BLaER1 treated with 17β-estradiol and CSF1 and Interleukin-3, amounts not matched to agents 10 nM and 100 nM (cell line): ENCODE measurements around the gene SGMS2.
"Not testable (repeated sequence)": the region's sequence is repeated elsewhere in the genome, so short reads cannot be mapped to it uniquely, and the experiment has no call there.

ENCODE experiments used
- H3K27ac ChIP-seq, 11 experiments: shearing (Covaris generic); formaldehyde crosslinking; 2 replicates each; pipeline ENCODE4 v1.8.1; 2022
- H3K27me3 ChIP-seq, 11 experiments: shearing (Covaris generic); formaldehyde crosslinking; 2 replicates each; pipeline ENCODE4 v1.8.1; 2022
- H3K36me3 ChIP-seq, 11 experiments: shearing (Covaris generic); formaldehyde crosslinking; 2 replicates each; pipeline ENCODE4 v1.8.1; 2022
- H3K4me1 ChIP-seq, 10 experiments: shearing (Covaris generic); formaldehyde crosslinking; 2 replicates each; pipeline ENCODE4 v1.8.1; 2022
- H3K4me2 ChIP-seq, 11 experiments: shearing (Covaris generic); formaldehyde crosslinking; 2 replicates each; pipeline ENCODE4 v1.8.1; 2022
- H3K4me3 ChIP-seq, 10 experiments: shearing (Covaris generic); formaldehyde crosslinking; 2 replicates each; pipeline ENCODE4 v1.8.1; 2022
- H3K9ac ChIP-seq, 11 experiments: shearing (Covaris generic); formaldehyde crosslinking; 2 replicates each; pipeline ENCODE4 v1.8.1; 2022
- H3K9me3 ChIP-seq, 11 experiments: shearing (Covaris generic); formaldehyde crosslinking; replicated peaks in 1 of 11; 2 replicates each; pipeline ENCODE4 v1.8.1; 2022
- H4K20me1 ChIP-seq, 11 experiments: shearing (Covaris generic); formaldehyde crosslinking; 2 replicates each; pipeline ENCODE4 v1.8.1; 2022
- Cebpa-rat ChIP-seq, 11 experiments: shearing (Covaris generic); IDR thresholded peaks; 2 replicates each; pipeline ENCODE4 v1.8.1; 2022

SGMS2 gene

DNA sequence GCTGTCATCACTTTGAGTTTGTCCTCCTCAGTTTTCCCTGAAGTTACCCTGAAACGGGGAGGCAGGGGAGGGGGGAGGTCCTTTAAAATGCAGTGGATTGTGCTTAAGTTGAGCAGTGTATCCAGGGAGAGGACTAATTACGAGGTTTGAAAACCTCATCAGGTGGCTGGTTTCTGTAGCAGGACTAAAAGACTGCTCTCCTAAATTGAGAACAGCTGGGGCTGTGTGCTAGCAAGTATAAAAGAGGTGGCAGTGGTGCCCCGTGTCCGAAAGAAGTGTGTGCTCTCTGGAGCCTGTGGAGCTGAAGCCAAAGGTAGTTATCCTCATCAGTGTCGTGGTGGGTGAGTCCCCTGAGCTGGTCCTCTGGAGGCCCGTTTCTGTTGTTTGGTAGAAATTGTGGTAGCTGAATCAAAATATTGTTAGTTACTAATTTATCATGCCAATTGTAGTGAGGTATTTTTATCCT is 69.4 kb downstream of the SGMS2 start:
- Histone ChIP-seq H3K4me1 (no peaks in the 10 kb centered on the region), H3K9me3 (peaks cover 14 to 25% (median 19%) of the 10 kb centered on the region in 11 experiments), H3K36me3 (no peaks in the 10 kb centered on the region), H4K20me1 (no peaks in the 10 kb centered on the region), H3K4me3 (no peak overlapping the region), H3K4me2 (no peak overlapping the region), H3K9ac (no peak overlapping the region), H3K27me3 (no peaks in the 10 kb centered on the region), H3K27ac (no peak overlapping the region)
- TF ChIP-seq Cebpa-rat (IDR thresholded peaks at IDR 0.05) = no peak

DNA sequence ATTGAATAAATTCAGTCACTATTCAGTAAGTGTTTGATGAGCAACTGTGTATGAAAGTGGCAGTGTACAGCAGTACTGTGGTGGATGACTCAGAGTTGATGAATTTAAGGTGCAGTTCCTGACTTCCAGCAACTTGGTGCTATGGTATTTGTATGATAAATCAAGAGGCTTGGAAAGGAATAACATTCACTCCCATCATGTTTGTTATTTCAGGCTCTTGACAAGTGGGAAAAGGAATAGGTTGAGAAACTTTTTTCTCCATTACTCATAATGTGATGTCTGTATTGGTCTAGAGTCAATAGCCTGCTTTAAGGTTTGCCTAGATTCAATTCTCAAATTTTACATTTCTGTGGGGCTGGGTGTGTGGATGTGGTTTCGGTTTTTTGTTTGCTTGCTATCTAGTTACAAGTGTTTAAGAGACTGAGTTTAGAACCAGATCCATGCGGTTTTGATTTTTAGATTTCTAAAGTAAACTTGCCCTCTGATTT is 71.5 kb downstream of the SGMS2 start:
- Histone ChIP-seq H3K9me3 (peaks cover 0 to 7% (median 2%) of the 10 kb centered on the region in 11 experiments; a peak in 5 of 22 replicates), H3K9ac (no peak overlapping the region), H3K4me3 (no peak overlapping the region), H4K20me1 (no peaks in the 10 kb centered on the region), H3K27ac (no peak overlapping the region), H3K27me3 (no peaks in the 10 kb centered on the region), H3K4me1 (no peaks in the 10 kb centered on the region), H3K4me2 (no peak overlapping the region), H3K36me3 (no peaks in the 10 kb centered on the region)
- TF ChIP-seq Cebpa-rat (IDR thresholded peaks at IDR 0.05) = no peak

DNA sequence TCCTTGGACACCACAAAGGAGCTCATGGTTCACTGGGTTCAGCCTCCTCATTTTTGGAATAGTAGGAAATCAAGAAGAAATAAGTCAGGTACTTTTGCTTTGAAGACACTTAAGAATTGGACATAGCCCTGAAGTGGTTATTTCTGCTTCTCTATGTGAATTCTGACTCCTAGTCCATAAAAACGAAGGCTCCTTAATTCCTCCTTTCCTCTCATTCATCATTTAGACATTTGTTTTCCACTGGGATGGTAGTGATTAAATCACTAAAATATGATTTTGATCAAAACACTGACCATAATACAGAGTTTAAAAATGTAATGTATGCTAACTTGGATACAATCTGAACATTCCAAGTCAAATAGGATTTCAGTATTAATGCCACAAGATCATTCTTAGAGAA is 71.9 kb downstream of the SGMS2 start:
- no peak overlapping the region for H3K27ac ChIP-seq
- no peak overlapping the region for H3K4me3 ChIP-seq
- no peaks in the 10 kb centered on the region for H4K20me1 ChIP-seq
- H3K36me3 ChIP-seq = no peaks in the 10 kb centered on the region
- no peak for TF ChIP-seq Cebpa-rat (IDR thresholded peaks at IDR 0.05)
- H3K9ac ChIP-seq = no peak overlapping the region
- peaks cover 0 to 3% (median 0%) of the 10 kb centered on the region in 11 experiments; a peak in 4 of 22 replicates for H3K9me3 ChIP-seq
- no peaks in the 10 kb centered on the region for H3K4me1 ChIP-seq
- no peaks in the 10 kb centered on the region for H3K27me3 ChIP-seq
- no peak overlapping the region for H3K4me2 ChIP-seq

DNA sequence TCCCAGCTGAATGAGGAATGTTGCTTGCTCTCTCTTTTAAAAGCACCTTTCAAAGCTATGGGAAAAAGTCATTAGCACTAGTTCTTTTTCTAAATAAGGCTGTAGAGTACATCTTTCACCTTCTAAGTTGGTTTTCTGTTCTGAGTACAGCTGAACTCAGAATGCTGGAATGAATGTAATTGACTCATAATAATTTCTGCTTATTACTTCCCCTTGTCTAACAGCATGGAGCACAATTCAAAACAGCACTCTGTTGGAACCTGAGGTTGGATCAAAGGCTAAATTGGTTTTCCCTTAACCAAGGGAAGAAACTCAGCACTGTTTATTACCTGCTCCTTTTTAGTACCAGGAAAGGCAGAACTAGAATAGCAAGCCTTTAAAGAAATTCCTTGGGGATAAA is 73.1 kb downstream of the SGMS2 start:
- H3K9me3 ChIP-seq = no peaks in the 10 kb centered on the region
- H3K27me3 ChIP-seq = no peaks in the 10 kb centered on the region
- H3K4me2 ChIP-seq = no peak overlapping the region
- no peak overlapping the region for H3K4me3 ChIP-seq
- no peak overlapping the region for H3K9ac ChIP-seq
- H3K36me3 ChIP-seq = no peaks in the 10 kb centered on the region
- no peak for TF ChIP-seq Cebpa-rat (IDR thresholded peaks at IDR 0.05)
- H4K20me1 ChIP-seq = no peaks in the 10 kb centered on the region
- no peaks in the 10 kb centered on the region for H3K4me1 ChIP-seq
- no peak overlapping the region for H3K27ac ChIP-seq

DNA sequence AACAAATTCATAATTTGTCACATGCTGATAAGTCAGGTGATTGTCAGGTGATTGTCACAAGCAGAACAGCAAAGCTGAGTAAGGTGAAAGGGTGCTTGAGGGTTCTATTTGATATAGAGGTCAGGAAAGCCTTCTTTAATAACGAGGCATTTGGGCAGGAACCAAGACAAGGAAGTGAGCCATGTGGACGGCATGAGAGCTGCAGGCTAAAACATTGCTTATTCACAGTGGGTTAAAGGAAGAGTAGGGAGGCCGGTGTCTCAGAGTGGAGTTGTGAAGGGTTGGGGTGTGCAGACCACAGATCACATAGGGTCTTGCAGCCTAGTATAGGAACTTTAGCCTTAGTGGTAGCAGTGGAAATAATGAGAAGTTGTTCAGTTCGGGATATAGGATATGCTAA is 75.3 kb downstream of the SGMS2 start:
- no peak for TF ChIP-seq Cebpa-rat (IDR thresholded peaks at IDR 0.05)

DNA sequence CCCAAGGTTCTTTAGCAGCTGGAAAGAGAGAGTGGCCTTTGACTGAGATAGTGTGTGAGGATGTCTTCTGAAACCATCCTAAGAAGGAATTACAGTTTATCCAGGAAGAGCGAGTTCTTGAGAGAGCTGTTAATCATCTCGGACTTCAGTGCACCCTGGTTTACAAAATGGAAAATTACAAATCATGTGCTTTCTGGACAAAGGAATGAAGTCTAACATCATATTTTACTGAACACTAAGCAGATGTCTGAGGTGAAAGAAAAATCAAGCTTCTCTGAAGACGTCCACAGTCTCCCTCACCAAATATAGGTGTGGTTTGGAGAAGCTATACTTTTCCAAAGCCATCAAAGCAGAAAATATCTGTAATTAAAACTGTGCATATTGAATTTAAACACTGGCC is 75.8 kb downstream of the SGMS2 start:
- Histone ChIP-seq H3K36me3 (no peaks in the 10 kb centered on the region), H3K4me1 (no peaks in the 10 kb centered on the region), H4K20me1 (no peaks in the 10 kb centered on the region), H3K27ac (no peak overlapping the region), H3K4me2 (no peak overlapping the region), H3K27me3 (no peaks in the 10 kb centered on the region), H3K9me3 (peaks cover 0 to 16% (median 0%) of the 10 kb centered on the region in 11 experiments; a peak in 5 of 22 replicates), H3K9ac (no peak overlapping the region), H3K4me3 (no peak overlapping the region)
- TF ChIP-seq Cebpa-rat (IDR thresholded peaks at IDR 0.05) = no peak

More for the DNA sequence above, 75.3 kb downstream of the SGMS2 start:
- Histone ChIP-seq H3K36me3 (no peaks in the 10 kb centered on the region), H4K20me1 (no peaks in the 10 kb centered on the region), H3K4me3 (no peak overlapping the region), H3K27me3 (no peaks in the 10 kb centered on the region), H3K4me2 (no peak overlapping the region), H3K4me1 (no peaks in the 10 kb centered on the region), H3K27ac (no peak overlapping the region), H3K9ac (no peak overlapping the region), H3K9me3 (peaks cover 0 to 11% (median 0%) of the 10 kb centered on the region in 11 experiments; a peak in 5 of 22 replicates)

DNA sequence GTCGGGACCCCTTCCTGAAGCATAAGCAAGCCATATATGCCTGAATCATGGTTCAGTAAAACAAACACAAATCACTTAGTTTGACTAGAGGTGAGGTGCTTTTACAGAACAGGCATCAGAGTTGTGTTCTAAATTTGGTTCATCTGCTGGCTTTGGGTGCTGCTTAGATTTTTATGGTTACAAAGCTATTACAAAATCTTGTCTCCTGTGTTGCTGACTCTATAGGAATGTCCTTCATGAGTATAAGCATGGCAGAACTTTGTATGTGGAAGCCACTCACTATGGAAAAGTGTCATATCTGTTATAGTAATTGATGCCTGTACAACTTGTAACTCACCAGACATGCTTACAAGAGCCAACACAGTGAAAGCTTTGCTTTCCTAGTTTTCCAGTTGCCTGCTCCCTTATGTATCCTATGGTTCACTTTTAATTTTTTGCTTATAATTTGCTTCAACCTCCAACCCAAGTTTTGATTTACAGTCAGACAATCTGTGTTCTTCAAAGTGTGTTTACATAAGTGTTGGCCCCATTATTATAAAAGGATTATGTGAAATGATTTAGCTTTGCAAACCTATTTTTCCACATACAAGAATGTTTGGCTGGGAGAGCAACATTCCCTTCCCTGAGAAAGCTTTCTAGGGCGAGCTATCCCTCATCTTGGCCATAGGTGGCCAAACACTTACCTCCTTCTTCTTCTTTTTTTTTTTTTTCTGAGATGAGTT is 76.6 kb downstream of the SGMS2 start:
- Histone ChIP-seq H3K4me1 (no peaks in the 10 kb centered on the region), H3K27me3 (no peaks in the 10 kb centered on the region), H3K4me2 (no peak overlapping the region), H3K36me3 (no peaks in the 10 kb centered on the region), H3K4me3 (no peak overlapping the region), H4K20me1 (no peaks in the 10 kb centered on the region), H3K9ac (no peak overlapping the region), H3K27ac (no peak overlapping the region), H3K9me3 (peaks cover 0 to 19% (median 0%) of the 10 kb centered on the region in 11 experiments; a peak in 5 of 22 replicates)
- TF ChIP-seq Cebpa-rat (IDR thresholded peaks at IDR 0.05) = no peak

DNA sequence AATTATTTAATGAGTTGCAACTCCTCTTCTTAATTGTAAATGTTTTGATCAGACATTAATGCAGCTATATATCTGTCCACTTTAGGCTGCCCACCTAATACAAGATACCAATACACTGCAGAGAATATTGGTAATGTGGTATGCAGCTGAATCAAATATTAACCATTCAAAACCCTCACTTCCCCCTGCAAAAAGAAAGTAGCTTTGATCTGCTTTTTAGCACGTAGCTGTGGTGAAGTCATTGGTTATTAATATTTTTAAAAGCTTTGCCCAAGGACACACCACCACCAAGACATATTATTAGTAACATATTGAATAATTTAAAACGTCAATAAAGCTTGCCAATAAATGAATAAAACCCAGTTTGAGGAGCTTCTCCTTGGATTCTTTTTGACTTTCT is 78.0 kb downstream of the SGMS2 start:
- Histone ChIP-seq H4K20me1 (no peaks in the 10 kb centered on the region), H3K36me3 (no peaks in the 10 kb centered on the region), H3K27ac (no peak overlapping the region), H3K9me3 (peaks cover 0 to 19% (median 0%) of the 10 kb centered on the region in 11 experiments; a peak in 5 of 22 replicates), H3K4me1 (no peaks in the 10 kb centered on the region), H3K27me3 (no peaks in the 10 kb centered on the region), H3K4me2 (no peak overlapping the region), H3K4me3 (no peak overlapping the region), H3K9ac (no peak overlapping the region)
- no peak for TF ChIP-seq Cebpa-rat (IDR thresholded peaks at IDR 0.05)

DNA sequence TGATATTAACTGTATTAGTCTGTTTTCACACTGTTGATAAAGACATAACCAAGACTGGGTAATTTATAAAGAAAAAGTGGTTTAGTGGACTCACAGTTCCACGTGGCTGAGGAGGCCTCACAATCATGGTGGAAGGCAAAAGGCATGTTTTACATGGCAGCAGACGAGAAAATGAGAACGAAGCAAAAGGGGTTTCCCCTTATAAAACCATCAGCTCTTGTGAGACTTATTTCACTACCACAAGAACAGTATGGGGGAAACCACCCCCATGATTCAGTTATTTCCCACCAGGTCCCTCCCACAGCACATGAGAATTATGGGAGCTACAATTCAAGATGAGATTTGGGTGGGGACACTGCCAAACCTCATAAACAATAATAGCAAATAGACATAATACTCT is 80.3 kb downstream of the SGMS2 start:
- peaks cover 0 to 19% (median 0%) of the 10 kb centered on the region in 11 experiments; a peak in 5 of 22 replicates for H3K9me3 ChIP-seq
- H4K20me1 ChIP-seq, H3K4me3 ChIP-seq, H3K4me1 ChIP-seq, H3K4me2 ChIP-seq, H3K27me3 ChIP-seq, H3K27ac ChIP-seq, H3K9ac ChIP-seq, H3K36me3 ChIP-seq: not testable (repeated sequence)
